ENCODE data around the gene CDKL2.
"Not testable (repeated sequence)": the region's sequence is repeated elsewhere in the genome, so short reads cannot be mapped to it uniquely, and the experiment has no call there.

Gene CDKL2

DNA sequence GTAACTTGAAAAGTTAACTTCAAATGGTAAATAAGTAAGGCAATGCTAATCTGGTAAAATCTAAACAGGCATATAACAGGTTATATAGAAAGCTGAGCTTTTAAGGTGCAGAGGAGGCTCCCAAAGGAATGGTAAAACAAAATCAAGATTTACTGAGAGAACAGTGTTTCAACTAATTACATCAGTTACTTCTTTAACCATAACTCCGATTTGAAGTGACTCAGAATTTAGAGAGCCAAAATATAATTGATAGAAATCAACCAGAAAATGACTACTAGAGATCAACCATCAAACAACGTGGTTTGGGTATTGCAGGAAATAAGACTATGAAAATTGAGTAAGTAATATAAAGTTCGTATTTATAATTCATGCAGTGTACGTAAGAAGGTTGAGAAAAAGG is 36.0 kb upstream of the CDKL2 start:
- H3K9ac ChIP-seq (ENCODE audit: low read length in 2 of 2), result no peak overlapping the region
- H3K36me3 ChIP-seq (ENCODE audit: control insufficient read depth in 2 of 2, insufficient read depth in 2 of 2, low read length in 2 of 2), result no peaks in the 10 kb centered on the region
- no peaks in the 10 kb centered on the region for H3K4me1 ChIP-seq (ENCODE audit: control insufficient read depth, insufficient read depth, low read length)
- no peaks in the 10 kb centered on the region for H3K9me3 ChIP-seq (ENCODE audit: control insufficient read depth in 2 of 2, low read length in 2 of 2)
- H3K4me3 ChIP-seq (ENCODE audit: low read length in 2 of 2), result no peak overlapping the region
- H3K27ac ChIP-seq (ENCODE audit: low read length), result no peak overlapping the region
- H3K27me3 ChIP-seq (ENCODE audit: control insufficient read depth in 1 of 2, insufficient read depth in 2 of 2, low read length in 2 of 2), result no peaks in the 10 kb centered on the region

GRCh38 chr4:75664604-75665003 is 34.3 kb upstream of the CDKL2 start:
- not testable (repeated sequence) for H3K36me3 ChIP-seq (ENCODE audit: control insufficient read depth in 2 of 2, insufficient read depth in 2 of 2, low read length in 2 of 2); H3K27me3 ChIP-seq (ENCODE audit: control insufficient read depth in 1 of 2, insufficient read depth in 2 of 2, low read length in 2 of 2); H3K9ac ChIP-seq (ENCODE audit: low read length in 2 of 2); H3K9me3 ChIP-seq (ENCODE audit: control insufficient read depth in 2 of 2, low read length in 2 of 2); H3K27ac ChIP-seq (ENCODE audit: low read length); H3K4me3 ChIP-seq (ENCODE audit: low read length in 2 of 2); H3K4me1 ChIP-seq (ENCODE audit: control insufficient read depth, insufficient read depth, low read length)

GRCh38 chr4:75662626-75663025 is 32.3 kb upstream of the CDKL2 start:
- Histone ChIP-seq H3K4me1 (ENCODE audit: control insufficient read depth, insufficient read depth, low read length) (no peaks in the 10 kb centered on the region), H3K27me3 (ENCODE audit: control insufficient read depth in 1 of 2, insufficient read depth in 2 of 2, low read length in 2 of 2) (no peaks in the 10 kb centered on the region), H3K4me3 (ENCODE audit: low read length in 2 of 2) (no peak overlapping the region), H3K9ac (ENCODE audit: low read length in 2 of 2) (no peak overlapping the region), H3K36me3 (ENCODE audit: control insufficient read depth in 2 of 2, insufficient read depth in 2 of 2, low read length in 2 of 2) (peaks cover 4 to 5% of the 10 kb centered on the region in 2 donors), H3K27ac (ENCODE audit: low read length) (no peak overlapping the region), H3K9me3 (ENCODE audit: control insufficient read depth in 2 of 2, low read length in 2 of 2) (no peaks in the 10 kb centered on the region)

- Histone ChIP-seq H3K4me1 (ENCODE audit: control insufficient read depth, insufficient read depth, low read length) (no peaks in the 10 kb centered on the region), H3K9ac (ENCODE audit: low read length in 2 of 2) (no peak overlapping the region), H3K9me3 (ENCODE audit: control insufficient read depth in 2 of 2, low read length in 2 of 2) (no peaks in the 10 kb centered on the region), H3K36me3 (ENCODE audit: control insufficient read depth in 2 of 2, insufficient read depth in 2 of 2, low read length in 2 of 2) (peaks cover 8 to 10% of the 10 kb centered on the region in 2 donors), H3K27me3 (ENCODE audit: control insufficient read depth in 1 of 2, insufficient read depth in 2 of 2, low read length in 2 of 2) (no peaks in the 10 kb centered on the region), H3K4me3 (ENCODE audit: low read length in 2 of 2) (no peak overlapping the region), H3K27ac (ENCODE audit: low read length) (no peak overlapping the region)
Observed at GRCh38 chr4:75660491-75660890, 30.2 kb upstream of the CDKL2 start.

GRCh38 chr4:75659512-75660031 is 29.2 kb upstream of the CDKL2 start:
- H3K9me3 ChIP-seq (ENCODE audit: control insufficient read depth in 2 of 2, low read length in 2 of 2), result no peaks in the 10 kb centered on the region
- no peak overlapping the region for H3K27ac ChIP-seq (ENCODE audit: low read length)
- H3K36me3 ChIP-seq (ENCODE audit: control insufficient read depth in 2 of 2, insufficient read depth in 2 of 2, low read length in 2 of 2), result peaks cover 8 to 17% of the 10 kb centered on the region in 2 donors
- H3K27me3 ChIP-seq (ENCODE audit: control insufficient read depth in 1 of 2, insufficient read depth in 2 of 2, low read length in 2 of 2), result no peaks in the 10 kb centered on the region
- H3K4me3 ChIP-seq (ENCODE audit: low read length in 2 of 2), result no peak overlapping the region
- no peaks in the 10 kb centered on the region for H3K4me1 ChIP-seq (ENCODE audit: control insufficient read depth, insufficient read depth, low read length)
- H3K9ac ChIP-seq (ENCODE audit: low read length in 2 of 2), result no peak overlapping the region

DNA sequence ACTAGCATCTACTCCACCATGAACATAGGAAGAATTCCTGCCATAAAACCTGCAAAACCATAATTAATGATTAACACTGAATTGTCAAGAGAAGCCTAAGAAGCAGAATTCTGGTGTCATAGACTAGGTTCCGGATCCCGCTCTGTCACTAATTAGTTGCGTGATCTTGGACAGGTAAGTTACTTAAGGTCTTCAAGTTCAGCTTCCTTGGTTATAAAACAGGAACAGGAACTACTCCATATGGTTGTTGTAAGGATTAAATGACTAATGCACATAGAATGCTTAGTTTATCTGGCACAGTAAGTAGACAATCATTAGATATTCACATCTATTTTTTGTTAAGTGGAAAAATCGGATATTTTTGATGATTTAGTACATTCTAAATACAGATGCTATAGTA is 28.5 kb upstream of the CDKL2 start:
- H3K9me3 ChIP-seq (ENCODE audit: control insufficient read depth in 2 of 2, low read length in 2 of 2), result no peaks in the 10 kb centered on the region
- no peak overlapping the region for H3K9ac ChIP-seq (ENCODE audit: low read length in 2 of 2)
- no peaks in the 10 kb centered on the region for H3K27me3 ChIP-seq (ENCODE audit: control insufficient read depth in 1 of 2, insufficient read depth in 2 of 2, low read length in 2 of 2)
- H3K27ac ChIP-seq (ENCODE audit: low read length), result no peak overlapping the region
- no peak overlapping the region for H3K4me3 ChIP-seq (ENCODE audit: low read length in 2 of 2)
- H3K36me3 ChIP-seq (ENCODE audit: control insufficient read depth in 2 of 2, insufficient read depth in 2 of 2, low read length in 2 of 2), result peaks cover 12 to 20% of the 10 kb centered on the region in 2 donors
- no peaks in the 10 kb centered on the region for H3K4me1 ChIP-seq (ENCODE audit: control insufficient read depth, insufficient read depth, low read length)

DNA sequence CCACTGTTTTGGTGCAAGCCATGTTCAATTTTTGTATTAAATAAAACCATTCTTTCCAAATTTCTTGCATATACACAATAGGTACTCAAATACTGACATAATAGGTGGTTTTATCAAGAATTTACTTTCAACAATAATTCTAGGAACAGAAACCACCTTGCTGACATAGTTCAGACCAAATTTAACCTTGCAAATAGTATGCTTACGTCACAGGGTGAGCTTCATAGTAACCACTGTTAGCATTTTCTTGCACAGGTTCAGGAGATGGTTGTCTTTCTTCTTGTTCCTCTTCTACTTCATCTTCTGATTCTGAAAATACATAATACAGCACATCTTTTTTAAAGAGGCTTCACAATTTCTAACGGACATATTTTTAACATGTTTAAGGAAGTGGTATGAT is 25.2 kb upstream of the CDKL2 start:
- H3K4me1 ChIP-seq (ENCODE audit: control insufficient read depth, insufficient read depth, low read length), result no peaks in the 10 kb centered on the region
- H3K9me3 ChIP-seq (ENCODE audit: control insufficient read depth in 2 of 2, low read length in 2 of 2), result no peaks in the 10 kb centered on the region
- H3K27ac ChIP-seq (ENCODE audit: low read length), result no peak overlapping the region
- no peak overlapping the region for H3K4me3 ChIP-seq (ENCODE audit: low read length in 2 of 2)
- peaks cover 20 to 23% of the 10 kb centered on the region in 2 donors for H3K36me3 ChIP-seq (ENCODE audit: control insufficient read depth in 2 of 2, insufficient read depth in 2 of 2, low read length in 2 of 2)
- H3K9ac ChIP-seq (ENCODE audit: low read length in 2 of 2), result no peak overlapping the region
- H3K27me3 ChIP-seq (ENCODE audit: control insufficient read depth in 1 of 2, insufficient read depth in 2 of 2, low read length in 2 of 2), result no peaks in the 10 kb centered on the region

GRCh38 chr4:75654905-75655304 is 24.6 kb upstream of the CDKL2 start:
- H3K27ac ChIP-seq (ENCODE audit: low read length), result no peak overlapping the region
- no peak overlapping the region for H3K9ac ChIP-seq (ENCODE audit: low read length in 2 of 2)
- no peaks in the 10 kb centered on the region for H3K27me3 ChIP-seq (ENCODE audit: control insufficient read depth in 1 of 2, insufficient read depth in 2 of 2, low read length in 2 of 2)
- peaks cover 20 to 23% of the 10 kb centered on the region in 2 donors for H3K36me3 ChIP-seq (ENCODE audit: control insufficient read depth in 2 of 2, insufficient read depth in 2 of 2, low read length in 2 of 2)
- no peaks in the 10 kb centered on the region for H3K9me3 ChIP-seq (ENCODE audit: control insufficient read depth in 2 of 2, low read length in 2 of 2)
- H3K4me3 ChIP-seq (ENCODE audit: low read length in 2 of 2), result no peak overlapping the region
- H3K4me1 ChIP-seq (ENCODE audit: control insufficient read depth, insufficient read depth, low read length), result no peaks in the 10 kb centered on the region

GRCh38 chr4:75653845-75654503 is 23.6 kb upstream of the CDKL2 start:
- no peaks in the 10 kb centered on the region for H3K27me3 ChIP-seq (ENCODE audit: control insufficient read depth in 1 of 2, insufficient read depth in 2 of 2, low read length in 2 of 2)
- peaks cover 20 to 23% of the 10 kb centered on the region in 2 donors for H3K36me3 ChIP-seq (ENCODE audit: control insufficient read depth in 2 of 2, insufficient read depth in 2 of 2, low read length in 2 of 2)
- no peak overlapping the region for H3K9ac ChIP-seq (ENCODE audit: low read length in 2 of 2)
- H3K4me3 ChIP-seq (ENCODE audit: low read length in 2 of 2), result no peak overlapping the region
- H3K9me3 ChIP-seq (ENCODE audit: control insufficient read depth in 2 of 2, low read length in 2 of 2), result no peaks in the 10 kb centered on the region
- H3K4me1 ChIP-seq (ENCODE audit: control insufficient read depth, insufficient read depth, low read length), result no peaks in the 10 kb centered on the region
- no peak overlapping the region for H3K27ac ChIP-seq (ENCODE audit: low read length)

- H3K4me1 ChIP-seq (ENCODE audit: control insufficient read depth, insufficient read depth, low read length), result no peaks in the 10 kb centered on the region
- no peak overlapping the region for H3K27ac ChIP-seq (ENCODE audit: low read length)
- H3K9ac ChIP-seq (ENCODE audit: low read length in 2 of 2), result no peak overlapping the region
- H3K36me3 ChIP-seq (ENCODE audit: control insufficient read depth in 2 of 2, insufficient read depth in 2 of 2, low read length in 2 of 2), result peaks cover 33 to 37% of the 10 kb centered on the region in 2 donors
- H3K27me3 ChIP-seq (ENCODE audit: control insufficient read depth in 1 of 2, insufficient read depth in 2 of 2, low read length in 2 of 2), result no peaks in the 10 kb centered on the region
- H3K9me3 ChIP-seq (ENCODE audit: control insufficient read depth in 2 of 2, low read length in 2 of 2), result no peaks in the 10 kb centered on the region
- no peak overlapping the region for H3K4me3 ChIP-seq (ENCODE audit: low read length in 2 of 2)
Observed at GRCh38 chr4:75644095-75644494, 13.8 kb upstream of the CDKL2 start.

- Histone ChIP-seq H3K9ac (ENCODE audit: low read length in 2 of 2) (no peak overlapping the region), H3K36me3 (ENCODE audit: control insufficient read depth in 2 of 2, insufficient read depth in 2 of 2, low read length in 2 of 2) (peaks cover 33 to 37% of the 10 kb centered on the region in 2 donors), H3K9me3 (ENCODE audit: control insufficient read depth in 2 of 2, low read length in 2 of 2) (no peaks in the 10 kb centered on the region), H3K4me1 (ENCODE audit: control insufficient read depth, insufficient read depth, low read length) (no peaks in the 10 kb centered on the region), H3K4me3 (ENCODE audit: low read length in 2 of 2) (no peak overlapping the region), H3K27me3 (ENCODE audit: control insufficient read depth in 1 of 2, insufficient read depth in 2 of 2, low read length in 2 of 2) (no peaks in the 10 kb centered on the region), H3K27ac (ENCODE audit: low read length) (no peak overlapping the region)
Observed at GRCh38 chr4:75643651-75644050, 13.3 kb upstream of the CDKL2 start.

Data from stomach smooth muscle (tissue), 2 donors.